ENCODE results near the gene CNTF. TPM values are rescaled to one million over a fixed set of nuclear protein-coding genes. Genes with fewer than 3 reads are reported as not detected.

CNTF gene
- total and polyA plus RNA-seq, 10 of the 15 experiments (the other 5 are each of a cell fraction or from before 2014, with no cell fraction given) = 0.16 to 2.3 (median 0.73) TPM

GRCh38 chr11:58573451-58574104 is 48.9 kb upstream of the CNTF start:
- intact Hi-C loops (cut with micrococcal nuclease; ENCODE audit: unreplicated experiment) = loop anchor here (1.0 to 10.0 kb wide), 3 partner anchors 48 to 981 kb away; no protein-coding TSS in a partner anchor
- ChIA-PET SMC1A (ENCODE audit: uncharacterized antibody, unreplicated experiment) (interaction anchor here (1.1 to 2.3 kb wide), 7 partner anchors 9 to 574 kb away, joined by 3 to 7 read pairs (median 4); no protein-coding TSS in a partner anchor), RAD21 (ENCODE audit: unreplicated experiment) (interaction anchor here (1.0 to 2.0 kb wide), 6 partner anchors 10 to 567 kb away, joined by 3 to 10 read pairs (median 6); no protein-coding TSS in a partner anchor), POLR2A (interaction anchor here (0.6 to 1.1 kb wide), 4 partner anchors 13 to 53 kb away, joined by 3 to 7 read pairs (median 4); no protein-coding TSS in a partner anchor), CTCF (interaction anchor here (0.6 to 2.3 kb wide), 10 partner anchors 9 to 911 kb away, joined by 3 to 15 read pairs (median 4); no protein-coding TSS in a partner anchor)
- Histone ChIP-seq H3K9me3 (replicated peaks; ENCODE audit: control insufficient read depth, insufficient read depth, low read length) (no peaks in the 10 kb centered on the region), H2AFZ (ENCODE audit: control insufficient read depth, low read depth, low read length) (peak overlapping the region; percentile 15; the same call in 1 of the 2 replicates), H3K27ac (ENCODE audit: control insufficient read depth, insufficient read depth) (peak overlapping the region; percentile 99), H3K79me2 (ENCODE audit: control insufficient read depth, insufficient read depth, low read length) (peaks cover 74% of the 10 kb centered on the region), H3K36me3 (ENCODE audit: control insufficient read depth in 2 of 2, insufficient read depth in 2 of 2, low read length in 1 of 2) (peaks cover 1 to 5% of the 10 kb centered on the region in 2 experiments), H4K20me1 (ENCODE audit: control insufficient read depth, insufficient read depth) (no peaks in the 10 kb centered on the region), H3K4me3 (peak overlapping the region; percentile 77), H3K27me3 (replicated peaks in 1 of 2; ENCODE audit: control insufficient read depth in 2 of 2, insufficient read depth in 2 of 2, low read length in 1 of 2) (no peaks in the 10 kb centered on the region), H3K4me2 (ENCODE audit: control insufficient read depth, insufficient read depth) (peak overlapping the region; percentile 98), H3K9ac (ENCODE audit: control insufficient read depth, insufficient read depth, low read length) (peak overlapping the region; percentile 100), H3K4me1 (ENCODE audit: control insufficient read depth, insufficient read depth, low read length) (peaks cover 9% of the 10 kb centered on the region)
- in situ Hi-C loops (cut with MboI) = loop anchor here (10.0 kb wide), 2 partner anchors 531 to 981 kb away; partner anchors contain the start of gene FAM111B
- FAIRE-seq (no peak), DNase-seq (ENCODE audit: low read depth, low spot score) (no peak), ATAC-seq (peak; percentile 41)
- no TSS peak for BruUV-seq (replicated peaks)
- WGBS (ENCODE audit: insufficient coverage, insufficient replicate concordance, low lambda C conversion rate, missing lambda C conversion rate) = 3% methylated on average over 4 of the region's 4 CpGs
- TF ChIP-seq CBX3 (IDR thresholded peaks at IDR 0.05; ENCODE audit: borderline replicate concordance, low read depth) (no peak), NFIC (IDR thresholded peaks at IDR 0.05; ENCODE audit: low read depth, low read length) (peak; percentile 92), NR2C2 (IDR thresholded peaks at IDR 0.05; ENCODE audit: borderline replicate concordance, control insufficient read depth, insufficient read length, low read depth) (no peak), NRF1 (conservative IDR thresholded peaks at IDR 0.05; ENCODE audit: low read depth, low read length) (no peak), USF2 (IDR thresholded peaks at IDR 0.05; ENCODE audit: borderline replicate concordance, low read depth, low read length) (no peak), E2F4 (IDR thresholded peaks at IDR 0.05; ENCODE audit: low read depth, low read length) (no peak), ZNF207 (IDR thresholded peaks at IDR 0.05; ENCODE audit: borderline replicate concordance) (peak; percentile 73; the same call in 1 of the 2 replicates), FOXM1 (IDR thresholded peaks at IDR 0.05; ENCODE audit: low read depth, low read length) (peak; percentile 60; the same call in 1 of the 2 replicates), LARP7 (IDR thresholded peaks at IDR 0.05) (peak; percentile 42; the same call in 1 of the 2 replicates), TCF12 (IDR thresholded peaks at IDR 0.05; ENCODE audit: low read depth, low read length) (no peak), ETV6 (conservative IDR thresholded peaks at IDR 0.05 in 1 of 2, IDR thresholded peaks at IDR 0.05 in 1 of 2; ENCODE audit: borderline replicate concordance in 1 of 2, low read depth in 1 of 2) (peak in 1 of 2 experiments; percentile 92; a peak in 2 of 4 replicates), MYC (IDR thresholded peaks at IDR 0.05; ENCODE audit: insufficient read depth, insufficient read length, insufficient replicate concordance, low read length, severe bottlenecking) (no peak), EGR1 (IDR thresholded peaks at IDR 0.05; ENCODE audit: borderline replicate concordance in 1 of 2, low read depth in 2 of 2, low read length in 2 of 2) (no peak), STAT3 (IDR thresholded peaks at IDR 0.05; ENCODE audit: low read depth, low read length) (peak; percentile 79; the same call in 1 of the 2 replicates), WRNIP1 (IDR thresholded peaks at IDR 0.05; ENCODE audit: borderline replicate concordance, low read depth, low read length) (no peak), RCOR1 (conservative IDR thresholded peaks at IDR 0.05; ENCODE audit: low read depth, low read length) (no peak), SREBF1 (IDR thresholded peaks at IDR 0.05; ENCODE audit: low read length) (no peak)

All from GM12878 (cell line).